Testis (tissue), 3 donors: ENCODE results near the gene ZFAND6. TPM values are rescaled to one million over a fixed set of nuclear protein-coding genes. Genes with fewer than 3 reads are reported as not detected.
"Not testable (repeated sequence)": the region's sequence is repeated elsewhere in the genome, so short reads cannot be mapped to it uniquely, and the experiment has no call there.

Experiments
- DNase-seq: peaks from one replicate; pipeline ENCODE4 v3.0.0-alpha.2; 2019
- H3K27ac ChIP-seq, 2 donors: fragments of 200-600 bp; sonication (generic); one replicate each; pipeline ENCODE4 v1.5.1; 2019
- H3K27me3 ChIP-seq: fragments of 200-600 bp; sonication (generic); one replicate; pipeline ENCODE4 v1.5.1; 2019
- H3K36me3 ChIP-seq: fragments of 200-600 bp; sonication (generic); one replicate; pipeline ENCODE4 v1.5.1; 2017; ENCODE audit warnings: low read depth; ENCODE audit errors: missing control alignments
- H3K4me1 ChIP-seq: fragments of 200-600 bp; sonication (generic); one replicate; pipeline ENCODE4 v1.5.1; 2019
- H3K4me3 ChIP-seq, 2 donors: fragments of 200-600 bp; sonication (generic); one replicate each; pipeline ENCODE4 v1.5.1; 2017 to 2019
- H3K9me3 ChIP-seq: fragments of 200-600 bp; sonication (generic); one replicate; pipeline ENCODE4 v1.5.1; 2017
- POLR2A ChIP-seq: fragments of 450-650 bp; IDR thresholded peaks from one replicate; pipeline ENCODE4 v1.6.1; 2017; ENCODE audit warnings: antibody characterized with exemption, mild to moderate bottlenecking, moderate library complexity
- WGBS, 2 donors: methylation state at CpG; one replicate each; pipeline ENCODE4 v1.1.5; 2018; 5-methylcytosine and 5-hydroxymethylcytosine counted together
- intact Hi-C: fragments of 100-400 bp; cut with DNase I; formaldehyde crosslinking; loops from one replicate; pipeline ENCODE4 v1.15.1; 2023; ENCODE audit warnings: low total_unique reads
- polyA plus RNA-seq: library from polyadenylated mRNA; stranded (reverse); fragments of 350-450 nt; fragmentation: Illumina TruSeq; extraction: RNeasy Lipid Tissue Mini Kit (QIAGEN cat#74804); gene quantifications from one replicate; pipeline ENCODE4 v1.2.3, GENCODE V29; 2014; ENCODE audit warnings: low read depth, low replicate concordance; ENCODE audit not compliant: insufficient read depth
- total RNA-seq, 2 donors: library from RNA; depleted of rRNA; stranded (reverse); fragments of >200 nt; gene quantifications; one replicate each; pipeline ENCODE4 v1.2.3, GENCODE V29; 2016
- TF ChIP-seq, protein P1 (sequence below), 3 experiments: fragments of 450-650 bp in 2 of 3; fragments of 200-600 bp in 1 of 3; sonication (generic) in 1 of 3; IDR thresholded peaks; one replicate each; pipeline ENCODE4 v1.5.1; 2016 to 2019; ENCODE audit warnings: antibody characterized with exemption in 3 of 3, mild to moderate bottlenecking in 2 of 3, moderate library complexity in 1 of 3

The ZFAND6 gene
- total and polyA plus RNA-seq, 3 donors from 2014 or later = 220 to 255 (median 251) TPM

DNA sequence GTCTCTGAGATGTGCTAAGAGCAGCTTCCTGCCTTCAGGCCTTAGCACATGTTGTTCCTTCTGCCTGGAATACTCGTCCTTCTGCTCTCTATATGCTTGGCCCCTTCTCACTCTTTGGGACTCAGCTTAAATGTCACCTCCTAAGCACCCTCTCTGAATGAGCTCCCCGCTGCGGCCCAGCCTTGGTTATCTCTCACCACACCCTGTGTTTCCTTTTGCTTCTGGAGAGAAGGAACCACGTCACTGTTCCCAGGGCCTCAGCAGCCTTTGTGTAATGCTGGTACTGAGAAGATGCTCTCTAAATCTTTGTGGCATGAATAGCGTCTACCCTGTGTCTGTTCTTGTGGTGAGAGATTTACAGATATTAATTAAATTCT lies 95.5 kb downstream of the ZFAND6 start:
- no peak for DNase-seq
- intact Hi-C loops = no loop called here
- no peaks in the 10 kb centered on the region for H3K36me3 ChIP-seq
- peaks cover 27% of the 10 kb centered on the region for H3K4me1 ChIP-seq
- 68 to 94% methylated on average over 5 of the region's 5 CpGs for WGBS, 2 donors
- no peaks in the 10 kb centered on the region for H3K27me3 ChIP-seq
- peak overlapping the region; percentile 25 to 71 for H3K27ac ChIP-seq
- H3K9me3 ChIP-seq = no peaks in the 10 kb centered on the region
- no peak for TF ChIP-seq POLR2A
- TF ChIP-seq, protein P1, sequence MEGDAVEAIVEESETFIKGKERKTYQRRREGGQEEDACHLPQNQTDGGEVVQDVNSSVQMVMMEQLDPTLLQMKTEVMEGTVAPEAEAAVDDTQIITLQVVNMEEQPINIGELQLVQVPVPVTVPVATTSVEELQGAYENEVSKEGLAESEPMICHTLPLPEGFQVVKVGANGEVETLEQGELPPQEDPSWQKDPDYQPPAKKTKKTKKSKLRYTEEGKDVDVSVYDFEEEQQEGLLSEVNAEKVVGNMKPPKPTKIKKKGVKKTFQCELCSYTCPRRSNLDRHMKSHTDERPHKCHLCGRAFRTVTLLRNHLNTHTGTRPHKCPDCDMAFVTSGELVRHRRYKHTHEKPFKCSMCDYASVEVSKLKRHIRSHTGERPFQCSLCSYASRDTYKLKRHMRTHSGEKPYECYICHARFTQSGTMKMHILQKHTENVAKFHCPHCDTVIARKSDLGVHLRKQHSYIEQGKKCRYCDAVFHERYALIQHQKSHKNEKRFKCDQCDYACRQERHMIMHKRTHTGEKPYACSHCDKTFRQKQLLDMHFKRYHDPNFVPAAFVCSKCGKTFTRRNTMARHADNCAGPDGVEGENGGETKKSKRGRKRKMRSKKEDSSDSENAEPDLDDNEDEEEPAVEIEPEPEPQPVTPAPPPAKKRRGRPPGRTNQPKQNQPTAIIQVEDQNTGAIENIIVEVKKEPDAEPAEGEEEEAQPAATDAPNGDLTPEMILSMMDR (IDR thresholded peaks at IDR 0.05) = no peak
- no peak overlapping the region for H3K4me3 ChIP-seq

DNA sequence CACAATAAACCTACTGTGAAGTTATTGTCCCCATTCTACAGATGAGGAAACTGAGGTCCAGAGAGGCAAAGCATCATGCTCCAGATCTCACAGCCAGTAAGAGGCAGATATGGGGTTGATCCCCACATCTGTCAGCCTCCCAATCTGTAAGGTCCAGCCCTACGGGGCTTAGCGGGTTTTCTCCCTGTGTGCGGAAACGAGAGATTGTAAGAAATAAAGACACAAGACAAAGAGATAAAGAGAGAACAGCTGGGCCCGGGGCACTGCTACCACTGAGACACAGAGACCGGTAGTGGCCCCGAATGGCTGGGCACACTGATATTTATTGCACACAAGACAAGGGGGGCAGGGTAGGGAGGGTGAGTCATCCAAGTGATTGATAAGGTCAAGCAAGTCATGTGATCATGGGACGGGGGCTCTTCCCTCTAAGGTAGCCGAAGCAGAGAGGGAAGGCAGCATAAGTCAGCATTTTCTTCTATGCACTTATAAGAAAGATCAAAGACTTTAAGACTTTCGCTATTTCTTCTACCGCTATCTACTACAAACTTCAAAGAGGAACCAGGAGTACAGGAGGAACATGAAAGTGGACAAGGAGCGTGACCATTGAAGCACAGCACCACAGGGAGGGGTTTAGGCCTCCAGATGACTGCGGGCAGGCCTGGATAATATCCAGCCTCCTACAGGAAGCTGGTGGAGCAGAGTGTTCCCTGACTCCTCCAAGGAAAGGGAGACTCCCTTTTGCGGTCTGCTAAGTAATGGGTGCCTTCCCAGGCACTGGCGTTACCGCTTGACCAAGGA lies 96.1 kb downstream of the ZFAND6 start:
- H3K9me3 ChIP-seq, H3K27me3 ChIP-seq, H3K36me3 ChIP-seq, H3K4me3 ChIP-seq, intact Hi-C loops: not testable (repeated sequence)
- WGBS, 2 donors = 52 to 66% methylated on average over 16 of the region's 16 CpGs
- peak; percentile 86 for DNase-seq
- Histone ChIP-seq H3K4me1 (peaks cover 28% of the 10 kb centered on the region), H3K27ac (peak overlapping the region; percentile 25 to 71)

DNA sequence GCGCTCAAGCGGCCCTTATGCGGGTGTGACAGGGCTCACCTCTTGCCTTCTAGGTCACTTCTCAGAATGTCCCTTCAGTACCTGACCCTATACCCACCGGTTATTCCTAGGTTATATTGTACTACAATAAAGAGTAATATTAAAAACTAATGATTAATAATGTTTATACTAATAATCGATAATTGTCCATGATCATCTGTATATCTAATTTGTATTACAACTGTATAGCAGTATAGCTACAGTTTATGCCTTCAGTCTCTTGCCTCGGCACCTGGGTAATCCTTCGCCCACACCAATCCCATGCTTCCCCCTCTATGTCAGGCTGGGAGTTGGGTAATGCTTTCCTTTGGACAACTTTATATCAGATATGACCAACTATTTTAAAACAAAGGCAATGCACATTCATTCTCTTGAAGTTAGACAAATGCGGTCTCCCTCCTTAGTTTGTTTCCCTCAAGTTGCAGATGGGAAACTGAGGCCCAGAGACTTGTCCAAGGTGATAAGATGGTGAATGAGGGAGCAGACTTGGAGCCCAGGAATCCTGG lies 96.8 kb downstream of the ZFAND6 start:
- no peak for TF ChIP-seq POLR2A
- TF ChIP-seq, protein P1 (IDR thresholded peaks at IDR 0.05) = no peak
- no peaks in the 10 kb centered on the region for H3K36me3 ChIP-seq
- no peak overlapping the region for H3K4me3 ChIP-seq
- WGBS, 2 donors = 63 to 84% methylated on average over 8 of the region's 8 CpGs
- peak overlapping the region in 1 of 2 donors; percentile 51 for H3K27ac ChIP-seq
- H3K4me1 ChIP-seq = peaks cover 31% of the 10 kb centered on the region
- H3K9me3 ChIP-seq = no peaks in the 10 kb centered on the region
- intact Hi-C loops = no loop called here
- no peaks in the 10 kb centered on the region for H3K27me3 ChIP-seq
- DNase-seq = no peak

DNA sequence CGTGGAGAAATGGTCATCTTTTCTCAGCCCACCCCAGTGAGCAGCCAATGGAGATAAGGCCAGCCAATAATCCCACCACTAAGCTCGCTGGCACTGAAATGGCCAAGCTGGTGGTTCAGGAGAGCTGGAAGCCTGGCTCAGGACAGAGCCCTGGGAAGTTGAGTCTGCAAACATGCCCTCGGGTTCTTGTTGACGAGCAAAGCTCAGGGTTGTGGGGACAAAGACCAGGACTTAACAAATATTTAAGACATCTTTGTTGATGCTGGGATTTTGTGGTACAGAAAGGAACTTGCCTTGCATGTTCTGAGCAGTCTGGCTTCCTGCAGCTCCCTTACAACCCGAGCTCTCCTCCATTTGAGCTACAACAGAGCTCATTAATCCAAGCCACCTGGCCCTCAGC lies 97.7 kb downstream of the ZFAND6 start:
- no peak overlapping the region for H3K27ac ChIP-seq
- peaks cover 32% of the 10 kb centered on the region for H3K4me1 ChIP-seq
- TF ChIP-seq POLR2A = no peak
- TF ChIP-seq, protein P1 (IDR thresholded peaks at IDR 0.05) = no peak
- H3K27me3 ChIP-seq = no peaks in the 10 kb centered on the region
- WGBS, 2 donors = 85 to 100% methylated on average over 3 to 5 of the region's 5 CpGs
- DNase-seq = no peak
- no peak overlapping the region for H3K4me3 ChIP-seq
- no peaks in the 10 kb centered on the region for H3K9me3 ChIP-seq
- intact Hi-C loops = no loop called here
- no peaks in the 10 kb centered on the region for H3K36me3 ChIP-seq

DNA sequence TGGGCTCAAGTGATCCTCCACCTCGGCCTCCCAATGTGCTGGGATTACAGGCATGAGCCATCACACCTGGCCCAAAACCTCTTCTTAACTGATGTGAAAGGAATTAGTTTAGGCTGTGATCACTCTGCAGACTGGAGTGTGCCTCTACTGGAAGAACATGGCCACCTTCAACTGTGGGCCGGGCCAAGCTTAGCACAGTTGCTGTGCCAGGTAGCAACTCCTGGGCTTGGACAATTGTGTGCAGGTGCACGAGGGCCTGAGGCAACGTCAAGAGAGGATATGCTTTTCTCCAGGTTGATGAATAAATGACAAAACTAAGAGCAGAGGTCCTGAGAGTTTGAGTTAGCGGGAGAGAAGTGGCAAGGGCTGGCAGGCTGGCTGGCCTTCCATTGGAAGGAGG lies 99.8 kb downstream of the ZFAND6 start:
- no peaks in the 10 kb centered on the region for H3K9me3 ChIP-seq
- no peaks in the 10 kb centered on the region for H3K36me3 ChIP-seq
- DNase-seq = no peak
- intact Hi-C loops = no loop called here
- WGBS, 2 donors = 95 to 100% methylated on average over 5 of the region's 5 CpGs
- peaks cover 25% of the 10 kb centered on the region for H3K4me1 ChIP-seq
- H3K27ac ChIP-seq = no peak overlapping the region
- TF ChIP-seq, protein P1 (IDR thresholded peaks at IDR 0.05) = no peak
- no peak for TF ChIP-seq POLR2A
- no peak overlapping the region for H3K4me3 ChIP-seq
- H3K27me3 ChIP-seq = no peaks in the 10 kb centered on the region
